GM12878 (cell line): ENCODE results near the gene PTGIS. TPM values are rescaled to one million over a fixed set of nuclear protein-coding genes. Genes with fewer than 3 reads are reported as not detected.

ENCODE experiments used
- CREM ChIP-seq: IDR thresholded peaks from 2 replicates; pipeline ENCODE4 v1.6.1; 2014; ENCODE audit warnings: antibody characterized with exemption, low read depth
- IRF3 ChIP-seq: fragments of 450-650 bp; IDR thresholded peaks from 2 replicates; pipeline ENCODE4 v1.6.1; 2014; ENCODE audit warnings: mild to moderate bottlenecking
- LARP7 ChIP-seq: fragments of 450-650 bp; IDR thresholded peaks from 2 replicates; pipeline ENCODE4 v1.6.1; 2017; ENCODE audit warnings: mild to moderate bottlenecking
- NFXL1 ChIP-seq: fragments of 450-650 bp; IDR thresholded peaks from 2 replicates; pipeline ENCODE4 v1.6.1; 2017; ENCODE audit warnings: antibody characterized with exemption, mild to moderate bottlenecking, borderline replicate concordance
- RELA ChIP-seq: fragments of 450-650 bp; IDR thresholded peaks from 2 replicates; pipeline ENCODE4 v1.8.0; 2014; ENCODE audit warnings: borderline replicate concordance; ENCODE audit not compliant: partially characterized antibody
- SIN3A ChIP-seq: IDR thresholded peaks from 2 replicates; pipeline ENCODE4 v1.6.1; 2012; ENCODE audit warnings: low read depth, low read length, improper control_type of control experiment
- SPI1 ChIP-seq: IDR thresholded peaks from 2 replicates; pipeline ENCODE4 v1.6.1; 2011; ENCODE audit warnings: low read depth, mild to moderate bottlenecking, low read length, moderate library complexity, borderline replicate concordance; ENCODE audit not compliant: insufficient read depth
- ZNF687 ChIP-seq: fragments of 450-650 bp; IDR thresholded peaks from 2 replicates; pipeline ENCODE4 v1.6.1; 2017; ENCODE audit warnings: mild to moderate bottlenecking, moderate library complexity
- polyA plus RNA-seq, 11 experiments: library from polyadenylated mRNA; depleted of rRNA in 4 of 11; unstranded in 6 of 11; stranded (reverse) in 5 of 11; fragments of >200 nt; fragmentation: Nextera tagmentation in 4 of 11; fragmentation: Illumina TruSeq in 1 of 11; extraction: Ambion mirVana in 4 of 11; extraction: Trizol in 1 of 11; gene quantifications; 1 replicate in 1 of 11; 2 replicates in 10 of 11; pipeline versions ENCODE4 v1.2.1 to v1.2.3, GENCODE V29; 2011 to 2016; ENCODE audit warnings: inconsistent platforms in 2 of 11, missing spikeins in 2 of 11, low read depth in 1 of 11
- total RNA-seq, 4 experiments: library from RNA; depleted of rRNA in 3 of 4; stranded (reverse); fragments of >200 nt in 3 of 4; fragmentation: Illumina TruSeq in 1 of 4; extraction: Trizol in 1 of 4; gene quantifications; 2 replicates each; pipeline versions ENCODE4 v1.2.1 to v1.2.3, GENCODE V29; 2013 to 2021

PTGIS gene
- total and polyA plus RNA-seq, 10 of the 15 experiments (the other 5 are each of a cell fraction or from before 2014, with no cell fraction given) = 0.10 TPM; not detected in 9

GRCh38 chr20:49610691-49611538, 43.0 kb upstream of the PTGIS start (continued):
- TF ChIP-seq IRF3 (no peak), CREM (no peak), LARP7 (peak; percentile 67), SIN3A (peak; percentile 51; the same call in 1 of the 2 replicates), NFXL1 (no peak), ZNF687 (no peak; the same call in 1 of the 2 replicates), RELA (peak; percentile 57), SPI1 (no peak)
